22Rv1 (cell line): ENCODE measurements around the gene DOK1.

ENCODE experiments used
- ZFX ChIP-seq: fragments of 450-650 bp; IDR thresholded peaks from 2 replicates; pipeline ENCODE4 v1.6.1; 2017; ENCODE audit warnings: antibody characterized with exemption, borderline replicate concordance
- TF ChIP-seq, protein P1 (sequence below): fragments of 450-650 bp; IDR thresholded peaks from 2 replicates; pipeline ENCODE4 v1.5.1; 2017; ENCODE audit warnings: mild to moderate bottlenecking

DNA sequence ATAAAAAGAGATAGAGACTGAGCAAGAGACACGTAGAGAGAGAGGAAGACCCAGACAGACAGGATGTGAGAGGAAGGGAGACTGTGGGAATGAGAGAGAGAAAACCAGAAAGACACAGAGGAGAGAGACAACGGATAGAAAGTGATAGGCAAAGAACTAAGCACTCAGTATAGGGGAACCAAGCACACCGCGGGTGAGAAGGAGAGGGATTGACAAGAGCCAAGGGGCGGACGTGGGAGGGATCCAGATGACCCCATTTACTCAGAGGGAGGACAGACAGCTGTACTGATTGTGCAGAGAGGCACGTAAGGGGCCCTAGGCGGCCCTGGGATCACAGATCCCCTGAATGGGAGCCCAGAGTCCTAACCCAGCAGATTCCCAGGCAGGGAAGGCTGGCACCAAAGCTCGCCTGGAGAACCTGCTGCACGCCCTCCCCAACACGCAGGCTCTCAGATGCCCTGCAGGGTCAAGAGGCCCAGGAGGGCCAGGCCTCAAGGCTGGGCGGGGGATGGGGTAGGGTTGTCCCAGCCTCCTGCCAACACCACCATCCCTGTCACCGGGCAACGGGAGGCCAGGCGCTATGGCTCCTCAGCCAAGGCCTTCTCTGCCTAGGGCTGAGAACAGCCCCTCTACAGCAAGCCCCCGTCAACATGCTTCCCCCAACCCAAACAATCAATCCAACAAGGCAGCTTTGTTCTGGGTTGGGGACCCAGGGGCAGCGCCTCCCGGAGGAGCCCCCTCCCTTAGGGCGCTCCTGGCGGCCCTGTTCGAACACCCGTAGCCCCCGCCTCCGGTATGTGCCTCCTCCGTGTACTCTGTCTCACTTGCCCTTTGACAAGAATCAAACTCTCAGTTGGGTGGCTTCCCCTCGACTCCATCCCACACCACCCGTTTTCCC, 1.4 kb upstream of the DOK1 start:
- TF ChIP-seq, protein P1, sequence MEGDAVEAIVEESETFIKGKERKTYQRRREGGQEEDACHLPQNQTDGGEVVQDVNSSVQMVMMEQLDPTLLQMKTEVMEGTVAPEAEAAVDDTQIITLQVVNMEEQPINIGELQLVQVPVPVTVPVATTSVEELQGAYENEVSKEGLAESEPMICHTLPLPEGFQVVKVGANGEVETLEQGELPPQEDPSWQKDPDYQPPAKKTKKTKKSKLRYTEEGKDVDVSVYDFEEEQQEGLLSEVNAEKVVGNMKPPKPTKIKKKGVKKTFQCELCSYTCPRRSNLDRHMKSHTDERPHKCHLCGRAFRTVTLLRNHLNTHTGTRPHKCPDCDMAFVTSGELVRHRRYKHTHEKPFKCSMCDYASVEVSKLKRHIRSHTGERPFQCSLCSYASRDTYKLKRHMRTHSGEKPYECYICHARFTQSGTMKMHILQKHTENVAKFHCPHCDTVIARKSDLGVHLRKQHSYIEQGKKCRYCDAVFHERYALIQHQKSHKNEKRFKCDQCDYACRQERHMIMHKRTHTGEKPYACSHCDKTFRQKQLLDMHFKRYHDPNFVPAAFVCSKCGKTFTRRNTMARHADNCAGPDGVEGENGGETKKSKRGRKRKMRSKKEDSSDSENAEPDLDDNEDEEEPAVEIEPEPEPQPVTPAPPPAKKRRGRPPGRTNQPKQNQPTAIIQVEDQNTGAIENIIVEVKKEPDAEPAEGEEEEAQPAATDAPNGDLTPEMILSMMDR = no peak
- no peak for TF ChIP-seq ZFX
